Breast epithelium (tissue), 3 donors: ENCODE measurements around the gene DYDC2.

Experiments used
- POLR2A ChIP-seq: fragments of 450-650 bp; IDR thresholded peaks from one replicate; pipeline ENCODE4 v1.6.1; 2016; ENCODE audit warnings: antibody characterized with exemption, mild to moderate bottlenecking, moderate library complexity
- TF ChIP-seq, protein P1 (sequence below), 3 donors: fragments of 450-650 bp; IDR thresholded peaks; one replicate each; pipeline ENCODE4 v1.5.1; 2016 to 2017; ENCODE audit warnings: antibody characterized with exemption in 3 of 3, mild to moderate bottlenecking in 3 of 3, moderate library complexity in 3 of 3

DNA sequence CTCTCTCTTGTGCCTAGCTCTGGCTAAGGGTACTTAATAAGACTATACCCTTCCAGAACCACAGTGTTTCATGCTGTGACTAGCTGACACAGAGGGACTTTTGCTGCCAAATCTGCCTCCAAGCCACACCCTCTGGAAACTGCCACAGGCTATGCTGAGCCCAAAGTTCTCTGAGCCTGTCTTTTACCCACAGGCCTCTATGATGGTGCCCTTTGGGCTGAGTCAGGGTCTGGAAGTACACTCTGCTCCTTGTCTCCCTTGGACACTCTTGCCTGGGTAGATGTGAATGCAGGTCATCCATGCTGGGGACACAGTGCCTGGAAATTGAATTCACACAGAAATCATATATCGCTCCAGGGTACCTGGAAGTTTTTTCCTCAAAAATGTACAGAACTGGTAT is 22.6 kb upstream of the DYDC2 start:
- TF ChIP-seq, protein P1, sequence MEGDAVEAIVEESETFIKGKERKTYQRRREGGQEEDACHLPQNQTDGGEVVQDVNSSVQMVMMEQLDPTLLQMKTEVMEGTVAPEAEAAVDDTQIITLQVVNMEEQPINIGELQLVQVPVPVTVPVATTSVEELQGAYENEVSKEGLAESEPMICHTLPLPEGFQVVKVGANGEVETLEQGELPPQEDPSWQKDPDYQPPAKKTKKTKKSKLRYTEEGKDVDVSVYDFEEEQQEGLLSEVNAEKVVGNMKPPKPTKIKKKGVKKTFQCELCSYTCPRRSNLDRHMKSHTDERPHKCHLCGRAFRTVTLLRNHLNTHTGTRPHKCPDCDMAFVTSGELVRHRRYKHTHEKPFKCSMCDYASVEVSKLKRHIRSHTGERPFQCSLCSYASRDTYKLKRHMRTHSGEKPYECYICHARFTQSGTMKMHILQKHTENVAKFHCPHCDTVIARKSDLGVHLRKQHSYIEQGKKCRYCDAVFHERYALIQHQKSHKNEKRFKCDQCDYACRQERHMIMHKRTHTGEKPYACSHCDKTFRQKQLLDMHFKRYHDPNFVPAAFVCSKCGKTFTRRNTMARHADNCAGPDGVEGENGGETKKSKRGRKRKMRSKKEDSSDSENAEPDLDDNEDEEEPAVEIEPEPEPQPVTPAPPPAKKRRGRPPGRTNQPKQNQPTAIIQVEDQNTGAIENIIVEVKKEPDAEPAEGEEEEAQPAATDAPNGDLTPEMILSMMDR (IDR thresholded peaks at IDR 0.05) = no peak
- TF ChIP-seq POLR2A = no peak
